ENCODE measurements around the gene MIEF1. TPM values are rescaled to one million over a fixed set of nuclear protein-coding genes. Genes with fewer than 3 reads are reported as not detected.

Gene MIEF1
- total RNA-seq, 1 experiment from 2014 or later, result 23.2 TPM

GRCh38 chr22:39468487-39469325 is 33.4 kb upstream of the MIEF1 start:
- Histone ChIP-seq H4K20me1 (ENCODE audit: insufficient read depth, low read depth, low read length) (peaks cover 13% of the 10 kb centered on the region; the same call in 1 of the 2 replicates), H3K27me3 (ENCODE audit: low read length) (no peaks in the 10 kb centered on the region), H2AFZ (ENCODE audit: low read length) (no peak overlapping the region), H3K4me2 (ENCODE audit: low read depth, low read length, poor library complexity, severe bottlenecking) (peak overlapping the region; percentile 70), H3K79me2 (ENCODE audit: low read length) (peaks cover 80% of the 10 kb centered on the region), H3K9ac (ENCODE audit: low read length) (peak overlapping the region; percentile 82), H3K36me3 (ENCODE audit: insufficient read depth, low read length) (no peaks in the 10 kb centered on the region), H3K4me1 (ENCODE audit: low read length) (peaks cover 99% of the 10 kb centered on the region), H3K9me3 (ENCODE audit: low read length) (no peaks in the 10 kb centered on the region), H3K9me2 (replicated peaks; ENCODE audit: insufficient read depth, low read length) (no peaks in the 10 kb centered on the region), H3K27ac (ENCODE audit: low read length) (peak overlapping the region; percentile 99), H3K4me3 (ENCODE audit: low read length) (peak overlapping the region; percentile 49; the same call in 1 of the 2 replicates)
- DNase-seq, result peak; percentile 66

DNA sequence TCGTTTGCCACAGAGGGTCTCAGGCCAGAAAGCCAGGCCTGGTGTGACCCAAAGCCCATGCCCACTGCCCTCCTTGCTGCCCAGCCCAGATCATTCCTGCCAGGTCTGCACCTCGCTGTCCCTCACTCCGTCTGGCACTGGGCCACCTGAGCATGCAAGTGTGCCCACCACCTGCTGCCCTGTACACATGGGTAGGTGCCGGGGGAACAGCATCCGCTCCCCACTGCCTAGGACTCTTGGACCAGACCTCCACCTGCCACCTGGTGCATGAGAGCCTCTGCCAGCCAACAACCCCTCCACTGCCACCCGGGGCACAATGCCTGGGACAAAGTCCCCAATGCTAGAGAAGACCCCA is 32.8 kb upstream of the MIEF1 start:
- H3K4me3 ChIP-seq (ENCODE audit: low read length), result peak overlapping the region; percentile 49; the same call in 1 of the 2 replicates
- H3K9me3 ChIP-seq (ENCODE audit: low read length), result no peaks in the 10 kb centered on the region
- H3K9ac ChIP-seq (ENCODE audit: low read length), result peak overlapping the region; percentile 82
- H2AFZ ChIP-seq (ENCODE audit: low read length), result no peak overlapping the region
- peaks cover 99% of the 10 kb centered on the region for H3K4me1 ChIP-seq (ENCODE audit: low read length)
- H3K27ac ChIP-seq (ENCODE audit: low read length), result peak overlapping the region; percentile 99
- H3K4me2 ChIP-seq (ENCODE audit: low read depth, low read length, poor library complexity, severe bottlenecking), result peak overlapping the region; percentile 70
- H3K9me2 ChIP-seq (replicated peaks; ENCODE audit: insufficient read depth, low read length), result no peaks in the 10 kb centered on the region
- H3K79me2 ChIP-seq (ENCODE audit: low read length), result peaks cover 86% of the 10 kb centered on the region
- no peaks in the 10 kb centered on the region for H3K36me3 ChIP-seq (ENCODE audit: insufficient read depth, low read length)
- H3K27me3 ChIP-seq (ENCODE audit: low read length), result no peaks in the 10 kb centered on the region
- peaks cover 17% of the 10 kb centered on the region; the same call in 1 of the 2 replicates for H4K20me1 ChIP-seq (ENCODE audit: insufficient read depth, low read depth, low read length)
- DNase-seq, result no peak

DNA sequence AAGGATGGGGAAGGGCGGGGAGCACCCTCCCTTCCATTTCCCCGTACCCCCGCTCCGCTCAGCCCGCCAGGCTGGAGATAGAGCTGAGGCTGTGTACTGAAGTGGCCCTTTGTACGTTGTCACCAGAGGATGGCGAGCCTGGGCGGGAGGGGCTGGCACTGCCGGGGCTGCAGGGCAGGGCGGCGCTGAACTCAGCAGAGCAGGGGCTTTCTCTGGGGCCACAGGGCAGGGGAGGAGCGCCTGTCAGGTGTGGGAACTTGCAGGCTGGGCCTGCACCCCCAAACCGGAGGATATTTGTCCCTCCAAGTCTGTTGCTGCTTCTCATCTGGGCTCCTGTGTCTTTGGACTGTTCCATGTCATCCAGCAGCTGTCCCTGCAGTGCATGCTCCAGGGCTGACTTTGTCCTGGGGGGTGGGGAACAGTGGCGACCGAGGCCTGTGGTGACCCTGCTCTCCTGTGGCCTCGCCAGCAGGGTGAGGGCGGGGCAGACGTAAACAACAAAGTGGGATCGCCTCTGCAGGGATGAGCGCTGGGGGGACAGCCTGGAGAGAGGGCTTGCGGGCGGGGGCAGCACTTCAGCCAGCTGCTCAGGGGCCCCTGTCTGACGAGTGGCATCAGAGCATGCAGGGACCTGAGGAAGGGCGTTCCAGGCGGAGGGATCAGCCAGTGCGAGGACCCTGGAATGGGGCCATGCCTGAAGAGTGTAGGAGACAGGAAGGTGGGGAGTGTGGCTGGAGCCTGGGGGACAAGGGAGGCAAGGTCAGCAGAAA is 32.2 kb upstream of the MIEF1 start:
- Histone ChIP-seq H2AFZ (ENCODE audit: low read length) (no peak overlapping the region), H3K4me1 (ENCODE audit: low read length) (peaks cover 99% of the 10 kb centered on the region), H3K27ac (ENCODE audit: low read length) (peak overlapping the region; percentile 99), H3K4me3 (ENCODE audit: low read length) (peak overlapping the region; percentile 49; the same call in 1 of the 2 replicates), H3K79me2 (ENCODE audit: low read length) (peaks cover 91% of the 10 kb centered on the region), H3K9ac (ENCODE audit: low read length) (peak overlapping the region; percentile 82), H3K9me2 (replicated peaks; ENCODE audit: insufficient read depth, low read length) (no peaks in the 10 kb centered on the region), H3K4me2 (ENCODE audit: low read depth, low read length, poor library complexity, severe bottlenecking) (peak overlapping the region; percentile 70), H4K20me1 (ENCODE audit: insufficient read depth, low read depth, low read length) (peaks cover 23% of the 10 kb centered on the region; the same call in 1 of the 2 replicates), H3K27me3 (ENCODE audit: low read length) (no peaks in the 10 kb centered on the region), H3K36me3 (ENCODE audit: insufficient read depth, low read length) (peaks cover 5% of the 10 kb centered on the region), H3K9me3 (ENCODE audit: low read length) (no peaks in the 10 kb centered on the region)
- peak; percentile 78 for DNase-seq

- Histone ChIP-seq H2AFZ (ENCODE audit: low read length) (no peak overlapping the region), H3K27ac (ENCODE audit: low read length) (peak overlapping the region; percentile 99)
Observed at GRCh38 chr22:39470451-39471291, 31.4 kb upstream of the MIEF1 start.

DNA sequence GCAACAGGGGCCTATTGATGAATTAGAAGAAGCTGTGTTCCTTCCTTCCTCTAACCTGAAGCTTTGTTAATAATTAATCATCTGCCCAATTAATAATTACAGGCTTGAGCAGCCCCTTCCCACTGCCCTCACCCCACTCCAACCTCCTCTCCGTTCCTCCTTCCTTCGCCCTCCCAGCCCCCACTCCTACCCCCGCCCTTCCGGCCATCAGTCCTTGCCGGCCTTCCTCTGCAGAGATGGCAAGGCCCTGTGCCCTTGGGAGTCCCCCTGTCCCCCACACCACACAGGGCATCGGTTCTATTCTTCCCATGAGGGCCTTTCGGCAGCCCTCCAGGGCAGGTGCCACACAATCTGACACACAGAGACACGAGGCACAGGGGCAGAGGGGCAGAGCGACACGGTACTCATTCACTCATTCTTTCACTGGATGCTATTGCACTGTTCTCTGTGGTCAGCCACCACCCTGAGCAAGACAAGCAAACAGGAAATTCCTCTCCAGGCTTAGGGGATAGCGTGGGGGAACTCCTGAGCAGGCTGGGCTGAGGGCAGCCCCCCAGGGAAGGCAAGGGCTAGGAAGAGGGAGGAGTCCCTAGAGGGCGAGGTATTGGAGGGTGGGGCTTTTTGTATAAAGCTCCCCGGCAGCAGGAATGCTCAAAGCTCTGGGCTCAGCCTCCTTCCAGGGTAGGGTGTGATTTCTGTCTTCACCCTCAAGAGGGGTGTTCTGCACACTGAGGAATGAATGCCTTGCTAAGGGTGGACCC is 30.5 kb upstream of the MIEF1 start:
- H3K9me2 ChIP-seq (replicated peaks; ENCODE audit: insufficient read depth, low read length), result no peaks in the 10 kb centered on the region
- H3K4me3 ChIP-seq (ENCODE audit: low read length), result peak overlapping the region; percentile 49
- no peaks in the 10 kb centered on the region for H3K9me3 ChIP-seq (ENCODE audit: low read length)
- peaks cover 98% of the 10 kb centered on the region for H3K4me1 ChIP-seq (ENCODE audit: low read length)
- peak overlapping the region; percentile 70 for H3K4me2 ChIP-seq (ENCODE audit: low read depth, low read length, poor library complexity, severe bottlenecking)
- H2AFZ ChIP-seq (ENCODE audit: low read length), result no peak overlapping the region
- peak overlapping the region; percentile 99 for H3K27ac ChIP-seq (ENCODE audit: low read length)
- peaks cover 100% of the 10 kb centered on the region for H3K79me2 ChIP-seq (ENCODE audit: low read length)
- H3K9ac ChIP-seq (ENCODE audit: low read length), result peak overlapping the region; percentile 82
- DNase-seq, result peak; percentile 65
- peaks cover 38% of the 10 kb centered on the region for H4K20me1 ChIP-seq (ENCODE audit: insufficient read depth, low read depth, low read length)
- peaks cover 15% of the 10 kb centered on the region for H3K36me3 ChIP-seq (ENCODE audit: insufficient read depth, low read length)
- no peaks in the 10 kb centered on the region for H3K27me3 ChIP-seq (ENCODE audit: low read length)

More at GRCh38 chr22:39470451-39471291, 31.4 kb upstream of the MIEF1 start:
- peak; percentile 51 for DNase-seq
- peaks cover 29% of the 10 kb centered on the region for H4K20me1 ChIP-seq (ENCODE audit: insufficient read depth, low read depth, low read length)
- no peaks in the 10 kb centered on the region for H3K9me3 ChIP-seq (ENCODE audit: low read length)
- H3K9me2 ChIP-seq (replicated peaks; ENCODE audit: insufficient read depth, low read length), result no peaks in the 10 kb centered on the region
- peak overlapping the region; percentile 49; the same call in 1 of the 2 replicates for H3K4me3 ChIP-seq (ENCODE audit: low read length)
- peak overlapping the region; percentile 70 for H3K4me2 ChIP-seq (ENCODE audit: low read depth, low read length, poor library complexity, severe bottlenecking)
- peaks cover 6% of the 10 kb centered on the region for H3K36me3 ChIP-seq (ENCODE audit: insufficient read depth, low read length)
- H3K27me3 ChIP-seq (ENCODE audit: low read length), result no peaks in the 10 kb centered on the region
- peak overlapping the region; percentile 82 for H3K9ac ChIP-seq (ENCODE audit: low read length)
- peaks cover 100% of the 10 kb centered on the region for H3K4me1 ChIP-seq (ENCODE audit: low read length)
- peaks cover 99% of the 10 kb centered on the region for H3K79me2 ChIP-seq (ENCODE audit: low read length)

- Histone ChIP-seq H3K4me3 (ENCODE audit: low read length) (peak overlapping the region; percentile 34; the same call in 1 of the 2 replicates), H4K20me1 (ENCODE audit: insufficient read depth, low read depth, low read length) (peaks cover 51% of the 10 kb centered on the region), H3K4me2 (ENCODE audit: low read depth, low read length, poor library complexity, severe bottlenecking) (peak overlapping the region; percentile 70), H3K27ac (ENCODE audit: low read length) (peak overlapping the region; percentile 99), H3K9me2 (replicated peaks; ENCODE audit: insufficient read depth, low read length) (no peaks in the 10 kb centered on the region), H2AFZ (ENCODE audit: low read length) (no peak overlapping the region), H3K79me2 (ENCODE audit: low read length) (peaks cover 100% of the 10 kb centered on the region), H3K36me3 (ENCODE audit: insufficient read depth, low read length) (peaks cover 28% of the 10 kb centered on the region), H3K9ac (ENCODE audit: low read length) (peak overlapping the region; percentile 82), H3K4me1 (ENCODE audit: low read length) (peaks cover 85% of the 10 kb centered on the region), H3K27me3 (ENCODE audit: low read length) (no peaks in the 10 kb centered on the region), H3K9me3 (ENCODE audit: low read length) (no peaks in the 10 kb centered on the region)
- DNase-seq, result peak; percentile 86
Observed at GRCh38 chr22:39472570-39473556, 29.2 kb upstream of the MIEF1 start.
